Neural cell (in vitro differentiated cells): ENCODE measurements around the gene SLC25A25. TPM values are rescaled to one million over a fixed set of nuclear protein-coding genes. Genes with fewer than 3 reads are reported as not detected.

Experiments
- H2AFZ ChIP-seq: fragments of 200-600, 300-800 bp; sonication (generic), shearing (Covaris generic); 2 replicates; pipeline ENCODE4 v1.6.0; 2014; ENCODE audit warnings: low read depth, mild to moderate bottlenecking, antibody characterized with exemption, low read length, moderate library complexity
- H3F3A ChIP-seq: fragments of 200-600 bp; shearing (Covaris generic); 2 replicates; pipeline ENCODE4 v1.6.1; 2016; ENCODE audit warnings: mild to moderate bottlenecking, moderate library complexity, mixed read lengths, antibody characterized with exemption, low read length; ENCODE audit not compliant: insufficient read depth, poor library complexity, severe bottlenecking
- H3K27ac ChIP-seq: fragments of 200-600, 300-800 bp; sonication (generic), shearing (Covaris generic); 2 replicates; pipeline ENCODE4 v1.5.1; 2014; ENCODE audit warnings: mild to moderate bottlenecking, low read length, moderate library complexity
- H3K27me3 ChIP-seq: fragments of 300-800, 200-600 bp; sonication (generic), shearing (Covaris generic); 2 replicates; pipeline ENCODE4 v1.6.0; 2014; ENCODE audit warnings: mild to moderate bottlenecking, low read depth, low read length, moderate library complexity; ENCODE audit not compliant: insufficient read depth
- H3K36me3 ChIP-seq: fragments of 300-800, 200-600 bp; sonication (generic), shearing (Covaris generic); 2 replicates; pipeline ENCODE4 v1.5.1; 2014; ENCODE audit warnings: mild to moderate bottlenecking, antibody characterized with exemption, low read length, moderate library complexity; ENCODE audit not compliant: insufficient read depth
- H3K4me2 ChIP-seq: fragments of 300-800, 200-600 bp; sonication (generic), shearing (Covaris generic); 2 replicates; pipeline ENCODE4 v1.6.0; 2014; ENCODE audit warnings: mild to moderate bottlenecking, low read length
- H3K4me3 ChIP-seq: fragments of 300-800, 200-600 bp; sonication (generic), shearing (Covaris generic); 2 replicates; pipeline ENCODE4 v1.5.1; 2014; ENCODE audit warnings: mild to moderate bottlenecking, low read length, moderate library complexity
- H3K79me2 ChIP-seq: fragments of 200-600 bp; shearing (Covaris generic); replicated peaks from 2 replicates; pipeline ENCODE4 v1.6.0; 2014; ENCODE audit warnings: mild to moderate bottlenecking, low read length, moderate library complexity; ENCODE audit not compliant: insufficient read depth
- H3K9ac ChIP-seq: fragments of 300-800, 200-600 bp; sonication (generic), shearing (Covaris generic); 2 replicates; pipeline ENCODE4 v1.6.1; 2016; ENCODE audit warnings: mild to moderate bottlenecking, low read length, mixed read lengths
- H3K9me2 ChIP-seq: fragments of 200-600 bp; shearing (Covaris generic); 2 replicates; pipeline ENCODE4 v1.6.1; 2016; ENCODE audit warnings: mild to moderate bottlenecking, low read length, mixed read lengths; ENCODE audit not compliant: insufficient read depth
- H3K9me3 ChIP-seq: fragments of 200-600, 300-800 bp; sonication (generic), shearing (Covaris generic); 2 replicates; pipeline ENCODE4 v1.6.1; 2016; ENCODE audit warnings: mild to moderate bottlenecking, mixed run types, low read length, moderate library complexity, mixed read lengths
- H4K20me1 ChIP-seq: fragments of 200-600 bp; shearing (Covaris generic); 2 replicates; pipeline ENCODE4 v1.6.1; 2016; ENCODE audit warnings: mild to moderate bottlenecking, mixed run types; ENCODE audit not compliant: insufficient read depth
- CTCF ChIP-seq: fragments of 450-650 bp; IDR thresholded peaks from 2 replicates; pipeline ENCODE4 v1.5.1; 2014; ENCODE audit warnings: antibody characterized with exemption, mild to moderate bottlenecking, moderate library complexity; ENCODE audit not compliant: poor library complexity, severe bottlenecking
- EP300 ChIP-seq: fragments of 450-650 bp; conservative IDR thresholded peaks from 2 replicates; pipeline ENCODE4 v1.6.1; 2014; ENCODE audit warnings: antibody characterized with exemption, mild to moderate bottlenecking, moderate library complexity; ENCODE audit not compliant: poor library complexity, severe bottlenecking
- EZH2 ChIP-seq: fragments of 200-600, 300-800 bp; shearing (Covaris generic), sonication (generic); IDR thresholded peaks from 2 replicates; pipeline ENCODE4 v1.6.1; 2014; ENCODE audit warnings: antibody characterized with exemption, low read length, borderline replicate concordance, mild to moderate bottlenecking; ENCODE audit not compliant: insufficient read depth, poor library complexity, severe bottlenecking
- MXI1 ChIP-seq: fragments of 450-650 bp; conservative IDR thresholded peaks from 2 replicates; pipeline ENCODE4 v1.6.1; 2014; ENCODE audit warnings: antibody characterized with exemption, mild to moderate bottlenecking; ENCODE audit not compliant: poor library complexity, severe bottlenecking
- POLR2AphosphoS5 ChIP-seq: IDR thresholded peaks from 2 replicates; pipeline ENCODE4 v1.6.1; 2012
- RAD21 ChIP-seq: fragments of 450-650 bp; conservative IDR thresholded peaks from 2 replicates; pipeline ENCODE4 v1.6.1; 2014; ENCODE audit warnings: antibody characterized with exemption, mild to moderate bottlenecking, moderate library complexity
- REST ChIP-seq: IDR thresholded peaks from 2 replicates; pipeline ENCODE4 v1.6.1; 2012; ENCODE audit warnings: borderline replicate concordance
- SMC3 ChIP-seq: fragments of 450-650 bp; conservative IDR thresholded peaks from 2 replicates; pipeline ENCODE4 v1.6.1; 2014; ENCODE audit warnings: antibody characterized with exemption, mild to moderate bottlenecking, moderate library complexity; ENCODE audit not compliant: poor library complexity
- TAF1 ChIP-seq: IDR thresholded peaks from 2 replicates; pipeline ENCODE4 v1.6.1; 2012; ENCODE audit warnings: low read depth
- polyA plus RNA-seq: library from polyadenylated mRNA; depleted of rRNA; stranded (reverse); fragments of >200 nt; gene quantifications from 2 replicates; pipeline ENCODE4 v1.2.3, GENCODE V29; 2014

The SLC25A25 gene
- polyA plus RNA-seq, 1 donor from 2014 or later = 43.7 TPM

GRCh38 chr9:128056887-128057723 lies 10.9 kb upstream of the SLC25A25 start:
- no peak overlapping the region for H3K27ac ChIP-seq
- H3K79me2 ChIP-seq = no peaks in the 10 kb centered on the region
- H4K20me1 ChIP-seq = no peaks in the 10 kb centered on the region
- H3K9ac ChIP-seq = no peak overlapping the region
- H3K4me2 ChIP-seq = no peak overlapping the region
- no peak overlapping the region for H2AFZ ChIP-seq
- H3F3A ChIP-seq = no peaks in the 10 kb centered on the region
- no peaks in the 10 kb centered on the region for H3K9me3 ChIP-seq
- TF ChIP-seq TAF1 = no peak
- no peak for TF ChIP-seq EZH2
- no peak for TF ChIP-seq CTCF
- TF ChIP-seq SMC3 = no peak
- TF ChIP-seq POLR2AphosphoS5 = no peak
- no peak for TF ChIP-seq RAD21
- no peak for TF ChIP-seq EP300
- TF ChIP-seq MXI1 = no peak
- no peak for TF ChIP-seq REST
- H3K27me3 ChIP-seq = no peaks in the 10 kb centered on the region
- no peaks in the 10 kb centered on the region for H3K9me2 ChIP-seq
- H3K36me3 ChIP-seq = no peaks in the 10 kb centered on the region
- H3K4me3 ChIP-seq = no peak overlapping the region

- no peak overlapping the region for H3K4me2 ChIP-seq
- no peak overlapping the region for H2AFZ ChIP-seq
- no peak overlapping the region for H3K27ac ChIP-seq
These were observed 10.2 kb upstream of the SLC25A25 start for GRCh38 chr9:128057724-128058409.

More at GRCh38 chr9:128057724-128058409, 10.2 kb upstream of the SLC25A25 start:
- Histone ChIP-seq H3K27me3 (no peaks in the 10 kb centered on the region), H3K36me3 (no peaks in the 10 kb centered on the region), H3F3A (no peaks in the 10 kb centered on the region), H3K9me2 (no peaks in the 10 kb centered on the region), H3K79me2 (no peaks in the 10 kb centered on the region), H3K4me3 (no peak overlapping the region), H4K20me1 (no peaks in the 10 kb centered on the region), H3K9me3 (no peaks in the 10 kb centered on the region), H3K9ac (no peak overlapping the region)
- TF ChIP-seq SMC3 (no peak), REST (no peak), MXI1 (no peak), RAD21 (no peak), CTCF (no peak), POLR2AphosphoS5 (no peak), EP300 (no peak), TAF1 (no peak), EZH2 (no peak)
